Measurements from ENCODE around the gene TRAPPC12.
"Not testable (repeated sequence)": the region's sequence is repeated elsewhere in the genome, so short reads cannot be mapped to it uniquely, and the experiment has no call there.

The TRAPPC12 gene

GRCh38 chr2:3488855-3489763 is 109.6 kb downstream of the TRAPPC12 start:
- DNase-seq = no peak

- DNase-seq = no peak
These were observed 110.2 kb downstream of the TRAPPC12 start for GRCh38 chr2:3489764-3490115.

GRCh38 chr2:3490191-3491170 is 111.0 kb downstream of the TRAPPC12 start:
- peak; percentile 25 for DNase-seq

- peak; percentile 5 for DNase-seq
These were observed 111.8 kb downstream of the TRAPPC12 start for GRCh38 chr2:3491306-3491705.

- no peak for DNase-seq
These were observed 112.4 kb downstream of the TRAPPC12 start for GRCh38 chr2:3491716-3492474.

GRCh38 chr2:3492475-3492787 is 112.9 kb downstream of the TRAPPC12 start:
- not testable (repeated sequence) for DNase-seq

- no peak for DNase-seq
These were observed 113.6 kb downstream of the TRAPPC12 start for GRCh38 chr2:3492951-3493614.

GRCh38 chr2:3493615-3494007 is 114.1 kb downstream of the TRAPPC12 start:
- no peak for DNase-seq

- no peak for DNase-seq
These were observed 115.6 kb downstream of the TRAPPC12 start for GRCh38 chr2:3494984-3495666.

GRCh38 chr2:3496708-3497080 is 117.2 kb downstream of the TRAPPC12 start:
- DNase-seq = not testable (repeated sequence)

- DNase-seq = no peak
These were observed 119.4 kb downstream of the TRAPPC12 start for GRCh38 chr2:3498783-3499394.

- no peak for DNase-seq
These were observed 120.9 kb downstream of the TRAPPC12 start for GRCh38 chr2:3500326-3500899.

- DNase-seq = no peak
These were observed 123.6 kb downstream of the TRAPPC12 start for GRCh38 chr2:3503046-3503445.

GRCh38 chr2:3503483-3503882 is 124.0 kb downstream of the TRAPPC12 start:
- DNase-seq = no peak

GRCh38 chr2:3504741-3505140 is 125.2 kb downstream of the TRAPPC12 start:
- no peak for DNase-seq

GRCh38 chr2:3505771-3506170 is 126.3 kb downstream of the TRAPPC12 start:
- DNase-seq = no peak

- no peak for DNase-seq
These were observed 132.6 kb downstream of the TRAPPC12 start for GRCh38 chr2:3512086-3512485.

GRCh38 chr2:3513026-3513810 is 133.7 kb downstream of the TRAPPC12 start:
- DNase-seq = no peak

GRCh38 chr2:3515438-3515837 is 135.9 kb downstream of the TRAPPC12 start:
- not testable (repeated sequence) for DNase-seq

GRCh38 chr2:3516831-3517230 is 137.3 kb downstream of the TRAPPC12 start:
- no peak for DNase-seq

All from hematopoietic multipotent progenitor cell treated with erythropoietin and hydrocortisone succinate and interleukin-3 and kit ligand, for 6 days (in vitro differentiated cells).